ENCODE data around the gene ADAMTSL1.

Gene ADAMTSL1

GRCh38 chr9:18601026-18601425 lies 127.1 kb downstream of the ADAMTSL1 start:
- no peak overlapping the region for H2AFZ ChIP-seq (ENCODE audit: low read depth, low read length, severe bottlenecking)
- no peak overlapping the region for H3K27ac ChIP-seq (ENCODE audit: low read depth, low read length)
- H3K9me3 ChIP-seq (ENCODE audit: insufficient read depth, low read length) = no peaks in the 10 kb centered on the region
- no peak overlapping the region for H3K4me2 ChIP-seq (ENCODE audit: low read depth, low read length, poor library complexity, severe bottlenecking)
- no peaks in the 10 kb centered on the region for H3K9me2 ChIP-seq (replicated peaks; ENCODE audit: insufficient read depth, low read length)
- no peak overlapping the region for H3K4me3 ChIP-seq (ENCODE audit: insufficient read depth, low read length, poor library complexity, severe bottlenecking)
- TF ChIP-seq, protein P1, sequence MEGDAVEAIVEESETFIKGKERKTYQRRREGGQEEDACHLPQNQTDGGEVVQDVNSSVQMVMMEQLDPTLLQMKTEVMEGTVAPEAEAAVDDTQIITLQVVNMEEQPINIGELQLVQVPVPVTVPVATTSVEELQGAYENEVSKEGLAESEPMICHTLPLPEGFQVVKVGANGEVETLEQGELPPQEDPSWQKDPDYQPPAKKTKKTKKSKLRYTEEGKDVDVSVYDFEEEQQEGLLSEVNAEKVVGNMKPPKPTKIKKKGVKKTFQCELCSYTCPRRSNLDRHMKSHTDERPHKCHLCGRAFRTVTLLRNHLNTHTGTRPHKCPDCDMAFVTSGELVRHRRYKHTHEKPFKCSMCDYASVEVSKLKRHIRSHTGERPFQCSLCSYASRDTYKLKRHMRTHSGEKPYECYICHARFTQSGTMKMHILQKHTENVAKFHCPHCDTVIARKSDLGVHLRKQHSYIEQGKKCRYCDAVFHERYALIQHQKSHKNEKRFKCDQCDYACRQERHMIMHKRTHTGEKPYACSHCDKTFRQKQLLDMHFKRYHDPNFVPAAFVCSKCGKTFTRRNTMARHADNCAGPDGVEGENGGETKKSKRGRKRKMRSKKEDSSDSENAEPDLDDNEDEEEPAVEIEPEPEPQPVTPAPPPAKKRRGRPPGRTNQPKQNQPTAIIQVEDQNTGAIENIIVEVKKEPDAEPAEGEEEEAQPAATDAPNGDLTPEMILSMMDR (IDR thresholded peaks at IDR 0.05; ENCODE audit: insufficient read depth, low read length, poor library complexity, severe bottlenecking) = no peak
- no peak for TF ChIP-seq EZH2phosphoT487 (conservative IDR thresholded peaks at IDR 0.05; ENCODE audit: low read length)
- H3F3A ChIP-seq (ENCODE audit: insufficient read depth) = no peaks in the 10 kb centered on the region
- no peaks in the 10 kb centered on the region for H3K36me3 ChIP-seq (ENCODE audit: low read length)
- H3K9ac ChIP-seq (ENCODE audit: low read length) = no peak overlapping the region
- H3K27me3 ChIP-seq (ENCODE audit: low read length) = no peaks in the 10 kb centered on the region
- H3K79me2 ChIP-seq (ENCODE audit: insufficient read depth, low read length) = no peaks in the 10 kb centered on the region
- no peaks in the 10 kb centered on the region for H4K20me1 ChIP-seq (ENCODE audit: low read depth, low read length)

- H3F3A ChIP-seq (ENCODE audit: insufficient read depth) = no peaks in the 10 kb centered on the region
- H3K27ac ChIP-seq (ENCODE audit: low read depth, low read length) = no peak overlapping the region
- H2AFZ ChIP-seq (ENCODE audit: low read depth, low read length, severe bottlenecking) = no peak overlapping the region
- no peak overlapping the region for H3K4me3 ChIP-seq (ENCODE audit: insufficient read depth, low read length, poor library complexity, severe bottlenecking)
- H3K4me2 ChIP-seq (ENCODE audit: low read depth, low read length, poor library complexity, severe bottlenecking) = no peak overlapping the region
- H3K9me2 ChIP-seq (replicated peaks; ENCODE audit: insufficient read depth, low read length) = no peaks in the 10 kb centered on the region
- no peaks in the 10 kb centered on the region for H3K9me3 ChIP-seq (ENCODE audit: insufficient read depth, low read length)
- TF ChIP-seq, protein P1 (IDR thresholded peaks at IDR 0.05; ENCODE audit: insufficient read depth, low read length, poor library complexity, severe bottlenecking) = no peak
- TF ChIP-seq EZH2phosphoT487 (conservative IDR thresholded peaks at IDR 0.05; ENCODE audit: low read length) = no peak
- no peaks in the 10 kb centered on the region for H3K27me3 ChIP-seq (ENCODE audit: low read length)
- no peak overlapping the region for H3K9ac ChIP-seq (ENCODE audit: low read length)
- no peaks in the 10 kb centered on the region for H3K36me3 ChIP-seq (ENCODE audit: low read length)
- H3K79me2 ChIP-seq (ENCODE audit: insufficient read depth, low read length) = no peaks in the 10 kb centered on the region
- H4K20me1 ChIP-seq (ENCODE audit: low read depth, low read length) = no peaks in the 10 kb centered on the region
These were observed 128.0 kb downstream of the ADAMTSL1 start for GRCh38 chr9:18601956-18602355.

DNA sequence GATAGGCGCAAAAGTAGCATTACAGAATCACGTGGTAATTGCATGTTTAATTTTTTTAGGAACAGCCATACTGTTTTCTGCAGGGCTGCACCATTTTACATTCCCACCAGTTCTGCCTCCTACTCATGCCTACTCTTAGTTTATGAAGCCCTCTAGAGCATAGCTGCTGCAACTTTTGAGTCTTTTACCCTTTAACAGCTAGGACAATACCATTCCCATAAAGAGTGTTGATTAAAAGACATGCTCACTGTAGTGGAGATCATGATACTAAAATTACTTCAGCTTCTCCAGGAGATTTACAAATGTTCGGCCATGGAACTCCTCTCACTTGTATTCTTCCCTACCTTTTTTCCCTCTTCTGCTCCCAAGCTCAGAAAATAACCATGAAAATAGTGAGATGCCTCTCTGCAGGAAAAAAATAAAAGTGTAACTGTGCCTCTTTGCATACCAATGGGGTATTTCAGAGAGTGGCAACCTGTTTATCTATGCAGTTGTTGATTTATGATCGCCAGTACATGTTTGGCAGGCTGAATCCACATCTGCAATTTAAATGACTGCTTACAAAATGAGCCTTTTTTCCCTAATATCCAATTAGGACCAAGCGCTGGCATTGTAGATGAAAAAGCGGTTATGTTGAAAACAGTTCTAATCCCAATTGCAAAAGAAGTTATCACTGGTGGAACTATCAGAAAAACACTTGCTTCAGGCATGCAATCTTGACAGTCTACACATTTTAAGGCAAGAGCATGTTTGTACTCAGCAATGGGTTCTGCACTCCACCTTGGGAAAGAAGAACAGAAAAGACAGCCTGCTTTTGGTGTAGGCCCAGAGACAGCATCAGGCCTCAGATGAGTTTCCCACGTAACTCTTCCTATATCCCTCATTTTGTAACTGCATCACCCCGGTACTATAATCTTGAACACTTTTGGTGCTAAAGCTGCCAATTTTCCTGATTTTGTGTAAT lies 131.1 kb downstream of the ADAMTSL1 start:
- Histone ChIP-seq H3K9ac (ENCODE audit: low read length) (no peak overlapping the region), H3F3A (ENCODE audit: insufficient read depth) (no peaks in the 10 kb centered on the region), H3K9me3 (ENCODE audit: insufficient read depth, low read length) (no peaks in the 10 kb centered on the region), H2AFZ (ENCODE audit: low read depth, low read length, severe bottlenecking) (no peak overlapping the region), H3K9me2 (replicated peaks; ENCODE audit: insufficient read depth, low read length) (no peaks in the 10 kb centered on the region), H3K4me2 (ENCODE audit: low read depth, low read length, poor library complexity, severe bottlenecking) (no peak overlapping the region), H4K20me1 (ENCODE audit: low read depth, low read length) (no peaks in the 10 kb centered on the region), H3K36me3 (ENCODE audit: low read length) (no peaks in the 10 kb centered on the region), H3K4me3 (ENCODE audit: insufficient read depth, low read length, poor library complexity, severe bottlenecking) (no peak overlapping the region), H3K27me3 (ENCODE audit: low read length) (no peaks in the 10 kb centered on the region), H3K79me2 (ENCODE audit: insufficient read depth, low read length) (no peaks in the 10 kb centered on the region), H3K27ac (ENCODE audit: low read depth, low read length) (no peak overlapping the region)
- TF ChIP-seq, protein P1 (IDR thresholded peaks at IDR 0.05; ENCODE audit: insufficient read depth, low read length, poor library complexity, severe bottlenecking) = no peak
- TF ChIP-seq EZH2phosphoT487 (conservative IDR thresholded peaks at IDR 0.05; ENCODE audit: low read length) = no peak

All from SU-DHL-6 (cell line).